K562 (cell line): ENCODE data around the gene MYLIP. TPM values are rescaled to one million over a fixed set of nuclear protein-coding genes. Genes with fewer than 3 reads are reported as not detected.
A peak's percentile ranks its signal among the peaks of the same experiment; 100 is the strongest.

Experiments
- EWSR1 ChIP-seq: fragments of 450-650 bp; IDR thresholded peaks from 2 replicates; pipeline ENCODE4 v1.6.1; 2018; ENCODE audit warnings: borderline replicate concordance, mild to moderate bottlenecking, low read depth, moderate library complexity; ENCODE audit not compliant: partially characterized antibody
- GABPA ChIP-seq: fragments of 200-800 bp; sonication (Bioruptor generic); conservative IDR thresholded peaks from 2 replicates; pipeline ENCODE4 v1.6.1; 2016; ENCODE audit warnings: low read depth, missing genetic modification characterization, missing compliant biosample characterization
- HIVEP1 ChIP-seq: fragments of 250-450 bp; sonication (Bioruptor Pico); IDR thresholded peaks from 2 replicates; pipeline ENCODE4 v1.4.0; 2020; ENCODE audit warnings: mild to moderate bottlenecking
- HSF4 ChIP-seq: fragments of 250-450 bp; sonication (Bioruptor Pico); IDR thresholded peaks from 2 replicates; pipeline ENCODE4 v2.1.2; 2022; ENCODE audit warnings: mild to moderate bottlenecking, moderate library complexity, borderline replicate concordance
- KDM5B ChIP-seq: fragments of 200-600 bp; sonication (generic); IDR thresholded peaks from 2 replicates; pipeline ENCODE4 v1.6.1; 2012; ENCODE audit warnings: low read depth, mild to moderate bottlenecking, moderate library complexity, low read length, control low read depth, inconsistent platforms; ENCODE audit not compliant: insufficient replicate concordance
- MCM2 ChIP-seq: fragments of 450-650 bp; IDR thresholded peaks from 2 replicates; pipeline ENCODE4 v1.6.1; 2017; ENCODE audit warnings: low read depth, mild to moderate bottlenecking
- MCM7 ChIP-seq, 2 experiments: fragments of 450-650 bp; IDR thresholded peaks; 2 replicates each; pipeline ENCODE4 v1.6.1; 2016 to 2018
- POLR2B ChIP-seq: fragments of 450-650 bp; IDR thresholded peaks from 2 replicates; pipeline ENCODE4 v1.6.1; 2018; ENCODE audit warnings: low read depth; ENCODE audit not compliant: partially characterized antibody
- RFX1 ChIP-seq: fragments of 450-650 bp; IDR thresholded peaks from 2 replicates; pipeline ENCODE4 v1.6.1; 2016; ENCODE audit warnings: mild to moderate bottlenecking, moderate library complexity
- SETDB1 ChIP-seq: IDR thresholded peaks from one replicate; pipeline ENCODE4 v1.6.1; 2012; ENCODE audit warnings: low read length, control low read depth, inconsistent platforms
- SMARCB1 ChIP-seq: IDR thresholded peaks from 2 replicates; pipeline ENCODE4 v1.6.1; 2011; ENCODE audit warnings: improper control_type of control experiment, low read depth; ENCODE audit not compliant: insufficient read length
- SMC3 ChIP-seq: conservative IDR thresholded peaks from 2 replicates; pipeline ENCODE4 v1.6.1; 2011; ENCODE audit warnings: low read depth, low read length, improper control_type of control experiment; ENCODE audit not compliant: insufficient read depth
- TCFL5 ChIP-seq: fragments of 250-450 bp; sonication (Bioruptor Pico); conservative IDR thresholded peaks from 2 replicates; pipeline ENCODE4 v1.6.1; 2021; ENCODE audit warnings: mild to moderate bottlenecking, moderate library complexity, matching md5 sums
- TEAD1 ChIP-seq, 2 experiments: fragments of 450-650 bp in 1 of 2; sonication (generic) in 1 of 2; formaldehyde crosslinking; IDR thresholded peaks; 2 replicates each; pipeline versions ENCODE4 v1.4.0 to v1.8.0; 2020 to 2022; ENCODE audit warnings: mild to moderate bottlenecking in 2 of 2, missing genetic modification reagents in 1 of 2
- WHSC1 ChIP-seq: IDR thresholded peaks from one replicate; pipeline ENCODE4 v1.6.1; 2012; ENCODE audit warnings: low read length, control low read depth, inconsistent platforms
- XRCC4 ChIP-seq: IDR thresholded peaks from one replicate; pipeline ENCODE4 v1.6.1; 2011; ENCODE audit not compliant: insufficient read depth, insufficient read length; ENCODE audit errors: extremely low read depth
- ZC3H4 ChIP-seq: sonication (generic); formaldehyde crosslinking; IDR thresholded peaks from 2 replicates; pipeline ENCODE4 v1.9.0; 2021; ENCODE audit warnings: missing genetic modification reagents, borderline replicate concordance
- ZKSCAN8 ChIP-seq: fragments of 200-800 bp; sonication (Bioruptor generic); IDR thresholded peaks from 2 replicates; pipeline ENCODE4 v1.6.1; 2016; ENCODE audit warnings: missing genetic modification characterization, missing compliant biosample characterization
- ZNF174 ChIP-seq: fragments of 250-450 bp; sonication (Bioruptor Pico); IDR thresholded peaks from 2 replicates; pipeline ENCODE4 v1.4.0; 2020; ENCODE audit warnings: mild to moderate bottlenecking
- ZNF197 ChIP-seq: fragments of 200-800 bp; sonication (Bioruptor generic); IDR thresholded peaks from 2 replicates; pipeline ENCODE4 v1.6.1; 2016; ENCODE audit warnings: low read depth, missing genetic modification characterization, missing compliant biosample characterization
- ZNF507 ChIP-seq: conservative IDR thresholded peaks from 2 replicates; pipeline ENCODE4 v1.6.1; 2017; ENCODE audit warnings: missing genetic modification characterization, missing compliant biosample characterization
- ZNF780A ChIP-seq: fragments of 250-450 bp; sonication (Bioruptor Pico); IDR thresholded peaks from 2 replicates; pipeline ENCODE4 v1.5.0; 2021; ENCODE audit warnings: mild to moderate bottlenecking
- ZNF79 ChIP-seq: fragments of 250-450 bp; sonication (Bioruptor Pico); IDR thresholded peaks from 2 replicates; pipeline ENCODE4 v1.4.0; 2020; ENCODE audit warnings: low read depth, mild to moderate bottlenecking, moderate library complexity
- polyA plus RNA-seq, 8 experiments: library from polyadenylated mRNA; depleted of rRNA in 4 of 8; stranded (reverse) in 5 of 8; unstranded in 3 of 8; fragments of >200 nt; fragmentation: Nextera tagmentation in 2 of 8; fragmentation: Illumina TruSeq in 1 of 8; extraction: Ambion mirVana in 2 of 8; extraction: Trizol in 1 of 8; gene quantifications; 2 replicates each; pipeline versions ENCODE4 v1.2.1 to v1.2.3, GENCODE V29; 2011 to 2014; ENCODE audit warnings: inconsistent platforms in 1 of 8, missing spikeins in 1 of 8
- total RNA-seq, 7 experiments: library from RNA; depleted of rRNA in 6 of 7; stranded (reverse); fragments of >200 nt in 6 of 7; fragmentation: Illumina TruSeq in 2 of 7; extraction: Trizol in 2 of 7; gene quantifications; 2 replicates each; pipeline versions ENCODE4 v1.2.1 to v1.2.3, GENCODE V29; 2011 to 2021; ENCODE audit warnings: low replicate concordance in 1 of 7
- TF ChIP-seq, protein P1 (sequence below): fragments of 450-650 bp; formaldehyde crosslinking; IDR thresholded peaks from 2 replicates; pipeline ENCODE4 v1.4.0; 2022; ENCODE audit warnings: mild to moderate bottlenecking, moderate library complexity
- TF ChIP-seq, protein P2 (sequence below): sonication (generic); formaldehyde crosslinking; IDR thresholded peaks from 2 replicates; pipeline ENCODE4 v1.8.1; 2023; ENCODE audit warnings: mild to moderate bottlenecking, missing genetic modification reagents
- TF ChIP-seq, protein P3 (sequence below): sonication (generic); formaldehyde crosslinking; IDR thresholded peaks from 2 replicates; pipeline ENCODE4 v1.8.0; 2022; ENCODE audit warnings: missing genetic modification reagents, mild to moderate bottlenecking, borderline replicate concordance

Gene MYLIP
- total and polyA plus RNA-seq, 9 of the 15 experiments (the other 6 are each of a cell fraction or from before 2014, with no cell fraction given) = 10.8 to 43.5 (median 31.5) TPM

DNA sequence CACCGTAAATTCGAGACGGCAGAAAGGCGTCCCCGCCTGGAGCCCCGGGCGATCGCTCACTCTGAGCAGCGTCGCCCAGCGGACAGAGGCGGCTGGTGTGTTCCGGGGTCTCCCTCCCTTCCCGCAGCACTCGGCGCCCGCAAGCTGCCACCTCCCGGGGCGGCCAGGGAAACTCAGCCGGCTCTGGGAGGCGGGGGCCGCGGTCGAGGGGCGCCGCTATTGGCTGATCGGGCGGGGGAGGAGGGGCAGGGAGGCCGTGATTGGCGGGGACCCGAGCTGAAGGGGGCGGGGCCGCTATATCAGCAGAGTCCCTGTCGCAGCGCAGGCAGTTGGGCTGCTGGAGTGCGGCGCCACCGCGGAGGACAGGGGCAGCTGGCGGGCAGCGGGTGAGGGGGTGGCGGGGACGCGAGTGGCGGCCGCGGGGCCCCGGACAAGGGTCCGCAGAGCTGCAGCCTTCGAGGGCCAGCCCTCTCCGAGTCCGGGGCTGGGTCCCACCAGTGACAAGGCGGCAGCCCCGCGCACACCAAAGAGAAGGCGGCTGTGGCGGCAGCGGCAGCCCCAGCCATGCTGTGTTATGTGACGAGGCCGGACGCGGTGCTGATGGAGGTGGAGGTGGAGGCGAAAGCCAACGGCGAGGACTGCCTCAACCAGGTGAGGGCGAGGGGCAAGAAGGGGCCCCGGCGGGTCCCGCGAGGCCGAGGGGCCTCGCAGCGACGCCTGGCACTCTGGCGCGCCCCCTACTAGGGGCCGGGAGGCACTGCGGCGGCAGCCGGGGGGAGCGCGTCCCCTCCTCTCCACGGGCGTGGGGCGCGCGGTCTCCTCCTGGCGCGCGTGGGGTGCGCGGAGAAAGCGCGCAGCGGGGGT lies at the start of gene MYLIP (continued):
- TF ChIP-seq, protein P1, sequence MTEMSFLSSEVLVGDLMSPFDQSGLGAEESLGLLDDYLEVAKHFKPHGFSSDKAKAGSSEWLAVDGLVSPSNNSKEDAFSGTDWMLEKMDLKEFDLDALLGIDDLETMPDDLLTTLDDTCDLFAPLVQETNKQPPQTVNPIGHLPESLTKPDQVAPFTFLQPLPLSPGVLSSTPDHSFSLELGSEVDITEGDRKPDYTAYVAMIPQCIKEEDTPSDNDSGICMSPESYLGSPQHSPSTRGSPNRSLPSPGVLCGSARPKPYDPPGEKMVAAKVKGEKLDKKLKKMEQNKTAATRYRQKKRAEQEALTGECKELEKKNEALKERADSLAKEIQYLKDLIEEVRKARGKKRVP = peak; percentile 80
- TF ChIP-seq SMC3 (peak; percentile 98), TCFL5 (CRISPR knock-in tag) (no peak), POLR2B (peak; percentile 100), ZNF174 (CRISPR knock-in tag) (0 out of 2 replicates have a peak, but pooled peaks have one; percentile 70), SMARCB1 (no peak), TEAD1 (CRISPR knock-in tag; IDR thresholded peaks at IDR 0.05) (peak; percentile 68 to 82; a peak in 2 of 4 replicates), ZNF197 (CRISPR knock-in tag) (no peak), ZNF507 (tag) (no peak), MCM2 (no peak), XRCC4 (no peak), SETDB1 (peak; percentile 32), ZKSCAN8 (CRISPR knock-in tag) (no peak), ZC3H4 (0 out of 2 replicates have a peak, but pooled peaks have one; percentile 87), ZNF79 (no peak), EWSR1 (no peak), WHSC1 (no peak), GABPA (peak; percentile 58), RFX1 (no peak), ZNF780A (CRISPR knock-in tag) (peak; percentile 86), HSF4 (no peak), HIVEP1 (CRISPR knock-in tag) (0 out of 2 replicates have a peak, but pooled peaks have one; percentile 79), KDM5B (peak; percentile 99), MCM7 (IDR thresholded peaks at IDR 0.05) (no peak)
- TF ChIP-seq, protein P2, sequence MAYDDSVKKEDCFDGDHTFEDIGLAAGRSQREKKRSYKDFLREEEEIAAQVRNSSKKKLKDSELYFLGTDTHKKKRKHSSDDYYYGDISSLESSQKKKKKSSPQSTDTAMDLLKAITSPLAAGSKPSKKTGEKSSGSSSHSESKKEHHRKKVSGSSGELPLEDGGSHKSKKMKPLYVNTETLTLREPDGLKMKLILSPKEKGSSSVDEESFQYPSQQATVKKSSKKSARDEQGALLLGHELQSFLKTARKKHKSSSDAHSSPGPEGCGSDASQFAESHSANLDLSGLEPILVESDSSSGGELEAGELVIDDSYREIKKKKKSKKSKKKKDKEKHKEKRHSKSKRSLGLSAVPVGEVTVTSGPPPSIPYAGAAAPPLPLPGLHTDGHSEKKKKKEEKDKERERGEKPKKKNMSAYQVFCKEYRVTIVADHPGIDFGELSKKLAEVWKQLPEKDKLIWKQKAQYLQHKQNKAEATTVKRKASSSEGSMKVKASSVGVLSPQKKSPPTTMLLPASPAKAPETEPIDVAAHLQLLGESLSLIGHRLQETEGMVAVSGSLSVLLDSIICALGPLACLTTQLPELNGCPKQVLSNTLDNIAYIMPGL (CRISPR knock-in tag) = peak; percentile 97
- TF ChIP-seq, protein P3, sequence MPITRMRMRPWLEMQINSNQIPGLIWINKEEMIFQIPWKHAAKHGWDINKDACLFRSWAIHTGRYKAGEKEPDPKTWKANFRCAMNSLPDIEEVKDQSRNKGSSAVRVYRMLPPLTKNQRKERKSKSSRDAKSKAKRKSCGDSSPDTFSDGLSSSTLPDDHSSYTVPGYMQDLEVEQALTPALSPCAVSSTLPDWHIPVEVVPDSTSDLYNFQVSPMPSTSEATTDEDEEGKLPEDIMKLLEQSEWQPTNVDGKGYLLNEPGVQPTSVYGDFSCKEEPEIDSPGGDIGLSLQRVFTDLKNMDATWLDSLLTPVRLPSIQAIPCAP (CRISPR knock-in tag) = peak; percentile 87; the same call in 1 of the 2 replicates
